ENCODE data around the gene MT1H.

DNA sequence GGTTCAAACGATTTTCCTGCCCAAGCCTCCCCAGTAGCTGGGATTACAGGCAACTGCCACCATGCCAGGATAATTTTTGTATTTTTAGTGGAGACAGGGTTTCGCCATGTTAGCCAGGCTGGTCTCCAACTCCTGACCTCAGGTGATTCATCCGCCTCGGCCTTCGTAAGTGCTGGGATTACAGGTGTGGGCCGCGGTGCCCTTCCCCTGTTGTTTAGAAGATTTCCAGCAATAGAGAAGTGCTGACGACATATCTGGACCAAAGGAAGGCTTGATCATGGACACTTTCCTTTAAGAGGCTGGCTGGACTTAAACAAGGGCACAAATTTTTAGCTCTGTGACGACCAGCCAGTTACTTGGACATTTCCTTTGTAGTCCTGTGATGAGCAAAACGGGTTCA, 38.4 kb upstream of the MT1H start:
- TF ChIP-seq, protein P1, sequence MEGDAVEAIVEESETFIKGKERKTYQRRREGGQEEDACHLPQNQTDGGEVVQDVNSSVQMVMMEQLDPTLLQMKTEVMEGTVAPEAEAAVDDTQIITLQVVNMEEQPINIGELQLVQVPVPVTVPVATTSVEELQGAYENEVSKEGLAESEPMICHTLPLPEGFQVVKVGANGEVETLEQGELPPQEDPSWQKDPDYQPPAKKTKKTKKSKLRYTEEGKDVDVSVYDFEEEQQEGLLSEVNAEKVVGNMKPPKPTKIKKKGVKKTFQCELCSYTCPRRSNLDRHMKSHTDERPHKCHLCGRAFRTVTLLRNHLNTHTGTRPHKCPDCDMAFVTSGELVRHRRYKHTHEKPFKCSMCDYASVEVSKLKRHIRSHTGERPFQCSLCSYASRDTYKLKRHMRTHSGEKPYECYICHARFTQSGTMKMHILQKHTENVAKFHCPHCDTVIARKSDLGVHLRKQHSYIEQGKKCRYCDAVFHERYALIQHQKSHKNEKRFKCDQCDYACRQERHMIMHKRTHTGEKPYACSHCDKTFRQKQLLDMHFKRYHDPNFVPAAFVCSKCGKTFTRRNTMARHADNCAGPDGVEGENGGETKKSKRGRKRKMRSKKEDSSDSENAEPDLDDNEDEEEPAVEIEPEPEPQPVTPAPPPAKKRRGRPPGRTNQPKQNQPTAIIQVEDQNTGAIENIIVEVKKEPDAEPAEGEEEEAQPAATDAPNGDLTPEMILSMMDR (IDR thresholded peaks at IDR 0.05): no peak
- no peak for TF ChIP-seq POLR2A (IDR thresholded peaks at IDR 0.05)

Data from breast epithelium (tissue), 3 donors.